GM18499 (cell line): ENCODE data around the gene RRP8.

Experiments used
- ATAC-seq: cut with Tn5 transposase; IDR thresholded peaks from one replicate; pipeline ENCODE4 v1.9.1; 2021; ENCODE audit warnings: moderate number of reproducible peaks; ENCODE audit not compliant: insufficient read depth, unreplicated experiment

RRP8 gene

DNA sequence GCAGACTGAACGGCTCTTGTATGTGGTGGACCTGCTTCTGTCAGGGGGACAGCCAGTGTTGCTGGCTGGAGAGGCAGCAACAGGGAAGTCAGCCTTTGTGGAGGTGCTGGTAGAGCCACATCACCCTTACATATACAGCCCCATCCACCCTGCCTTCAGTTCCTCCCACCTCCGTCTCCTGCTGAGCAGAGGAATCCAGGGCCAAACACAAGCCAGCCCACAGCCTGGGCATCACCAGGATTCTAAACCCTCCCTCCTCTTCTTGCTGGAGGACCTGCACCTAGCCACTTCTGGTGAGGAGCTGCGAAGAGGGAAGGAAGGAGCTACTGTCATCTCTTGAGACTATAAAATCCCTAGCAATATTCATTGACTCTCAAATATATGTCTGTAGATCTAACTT is 54.8 kb downstream of the RRP8 start:
- no peak for ATAC-seq

DNA sequence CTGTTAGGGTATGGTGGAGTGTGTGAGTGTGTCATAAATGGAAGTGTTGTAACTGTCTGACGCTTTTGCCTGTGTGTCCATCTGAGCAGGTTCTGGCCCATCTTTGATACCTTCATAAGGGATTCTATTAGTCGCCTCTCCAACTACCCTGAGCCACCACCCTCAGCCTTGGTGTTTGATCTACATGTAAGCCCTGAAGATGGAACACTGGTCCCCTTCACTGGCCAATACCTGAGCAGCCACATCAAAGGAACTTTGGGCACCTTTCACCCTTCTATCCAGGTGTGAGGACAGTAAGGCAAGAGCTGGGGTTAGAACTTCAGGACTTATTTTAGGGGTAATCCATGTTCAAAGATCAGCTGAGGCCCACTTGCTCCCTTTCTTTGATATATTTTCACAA is 55.3 kb downstream of the RRP8 start:
- no peak for ATAC-seq

GRCh38 chr11:6547177-6547576 is 56.2 kb downstream of the RRP8 start:
- ATAC-seq = no peak

- ATAC-seq = no peak
Measured at GRCh38 chr11:6546735-6547134, 56.7 kb downstream of the RRP8 start.

DNA sequence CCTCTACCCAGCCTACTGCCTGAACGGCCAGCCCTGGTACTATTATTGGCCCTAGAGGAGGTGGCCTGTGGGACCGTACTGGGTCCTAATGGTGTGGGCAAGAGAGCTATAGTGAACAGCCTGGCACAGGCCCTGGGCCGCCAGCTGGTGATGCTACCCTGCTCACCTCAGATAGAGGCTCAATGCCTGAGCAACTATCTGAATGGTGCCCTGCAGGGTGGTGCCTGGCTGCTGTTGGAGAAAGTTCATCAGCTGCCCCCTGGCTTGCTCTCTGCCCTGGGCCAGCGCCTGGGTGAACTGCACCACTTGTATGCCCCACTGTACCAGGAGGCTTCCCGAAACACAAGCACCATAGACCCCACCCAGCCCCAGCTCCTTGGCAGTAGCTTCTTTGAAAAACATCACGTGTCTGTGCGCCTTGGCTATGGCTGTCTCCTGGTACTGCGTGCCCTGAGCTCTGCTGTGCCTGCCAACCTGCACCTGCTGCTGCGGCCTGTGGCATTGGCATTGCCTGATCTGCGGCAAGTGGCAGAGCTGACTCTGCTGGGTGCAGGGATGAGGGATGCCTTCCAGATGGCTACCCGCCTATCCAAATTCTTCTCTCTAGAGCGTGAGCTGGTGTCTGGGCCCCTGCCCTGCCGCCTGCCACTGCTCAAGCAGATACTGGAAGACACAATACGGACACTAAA is 57.4 kb downstream of the RRP8 start:
- ATAC-seq = no peak
